H7 (cell line): ENCODE measurements around the gene SBF2. TPM values are rescaled to one million over a fixed set of nuclear protein-coding genes. Genes with fewer than 3 reads are reported as not detected.
"Not testable (repeated sequence)": the region's sequence is repeated elsewhere in the genome, so short reads cannot be mapped to it uniquely, and the experiment has no call there.

Source experiments
- DNase-seq: peaks from one replicate; pipeline ENCODE4 v3.0.0; 2012
- H3K27me3 ChIP-seq: 2 replicates; pipeline ENCODE4 v1.6.0; 2011; ENCODE audit warnings: mild to moderate bottlenecking, low read length; ENCODE audit not compliant: control insufficient read depth, insufficient read depth
- H3K36me3 ChIP-seq: replicated peaks from 2 replicates; pipeline ENCODE4 v1.5.1; 2011; ENCODE audit warnings: low read length; ENCODE audit not compliant: control insufficient read depth, insufficient read depth
- H3K4me3 ChIP-seq: 2 replicates; pipeline ENCODE4 v1.5.1; 2011; ENCODE audit warnings: low read depth, mild to moderate bottlenecking, control low read depth, low read length, moderate library complexity; ENCODE audit not compliant: insufficient read depth
- total RNA-seq: library from RNA; depleted of rRNA; stranded (reverse); fragments of >200 nt; shearing (Covaris generic); gene quantifications from 2 replicates; pipeline ENCODE4 v1.2.3, GENCODE V29; 2014

SBF2 gene
- total RNA-seq, 1 experiment from 2014 or later = 34.5 TPM

DNA sequence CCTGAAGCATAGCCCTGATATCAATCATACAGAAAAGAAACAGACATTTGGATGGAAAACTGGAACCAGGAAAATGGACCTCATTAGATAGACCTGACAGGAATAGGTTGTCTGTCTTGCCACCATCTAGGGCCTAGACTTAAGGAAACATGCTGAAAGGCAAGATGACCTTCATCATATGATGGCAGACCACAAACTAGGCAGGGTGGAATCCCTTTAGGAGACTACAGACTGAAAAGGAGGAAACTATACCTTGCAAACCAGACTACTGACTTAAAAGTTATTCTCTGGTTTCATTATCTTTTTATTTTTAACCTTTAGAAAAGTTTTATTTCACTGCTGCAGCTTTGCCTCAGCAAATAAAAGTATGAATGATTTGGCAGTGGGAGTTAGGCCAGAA, 20.3 kb downstream of the SBF2 start:
- H3K4me3 ChIP-seq = no peak overlapping the region
- H3K27me3 ChIP-seq = no peaks in the 10 kb centered on the region
- no peaks in the 10 kb centered on the region for H3K36me3 ChIP-seq
- no peak for DNase-seq

GRCh38 chr11:10272132-10272531, 21.9 kb downstream of the SBF2 start:
- Histone ChIP-seq H3K27me3 (no peaks in the 10 kb centered on the region), H3K4me3 (no peak overlapping the region), H3K36me3 (no peaks in the 10 kb centered on the region)
- DNase-seq = no peak

DNA sequence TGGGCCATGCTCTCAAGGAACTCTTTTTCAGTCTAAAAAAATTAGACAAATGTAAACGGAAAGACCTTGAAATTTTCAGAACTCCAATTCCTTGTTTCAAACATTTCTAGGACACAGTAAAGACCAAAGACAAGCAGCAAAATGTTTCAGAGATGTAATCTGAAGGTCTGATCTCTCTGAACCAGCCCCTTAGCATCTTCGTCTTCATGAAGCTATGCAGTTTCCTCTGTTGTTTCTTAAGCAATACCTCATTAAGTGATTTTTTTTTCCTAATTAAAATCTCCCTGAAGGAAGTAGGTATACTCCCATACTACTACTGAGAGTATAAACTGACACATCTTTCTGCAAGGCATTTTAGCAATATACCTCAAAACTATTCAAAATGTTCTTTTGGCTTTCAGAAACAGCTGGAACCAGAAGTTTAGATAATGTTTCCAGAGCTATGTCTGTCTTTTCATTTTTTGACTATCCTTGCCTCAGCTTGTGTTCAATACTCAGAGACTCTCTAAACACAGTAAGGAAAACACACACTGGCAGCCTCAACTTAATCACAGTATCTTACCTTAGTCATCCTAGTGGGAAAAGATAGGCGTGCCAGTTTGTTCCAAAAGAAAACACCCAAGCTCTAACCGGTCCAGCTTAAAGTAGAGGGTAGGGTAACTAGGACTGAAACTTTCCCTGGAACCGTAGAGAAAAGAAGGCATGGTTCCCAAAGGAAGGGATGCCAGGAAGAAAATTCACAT, 25.1 kb downstream of the SBF2 start:
- H3K4me3 ChIP-seq = no peak overlapping the region
- H3K36me3 ChIP-seq = no peaks in the 10 kb centered on the region
- no peak for DNase-seq
- no peaks in the 10 kb centered on the region for H3K27me3 ChIP-seq

DNA sequence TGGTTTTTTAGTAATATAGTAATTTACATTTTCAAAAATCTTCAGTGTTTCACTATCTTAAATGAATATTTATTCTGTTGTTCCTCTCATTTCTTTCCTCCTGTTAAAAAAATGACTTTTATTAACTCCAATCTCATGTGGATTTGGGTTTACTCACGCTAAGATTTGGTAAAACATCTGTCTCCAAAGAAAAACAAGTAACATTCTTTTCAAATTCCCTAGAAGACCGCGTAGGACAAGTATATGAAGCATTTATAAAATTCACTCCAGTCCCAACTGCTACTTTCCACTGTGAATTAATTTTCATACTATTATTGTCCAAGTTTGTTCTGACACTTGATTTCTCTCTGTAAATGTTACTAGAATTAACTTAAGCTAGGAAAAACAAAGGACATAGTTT, 26.2 kb downstream of the SBF2 start:
- Histone ChIP-seq H3K36me3 (no peaks in the 10 kb centered on the region), H3K4me3 (no peak overlapping the region), H3K27me3 (no peaks in the 10 kb centered on the region)
- no peak for DNase-seq

DNA sequence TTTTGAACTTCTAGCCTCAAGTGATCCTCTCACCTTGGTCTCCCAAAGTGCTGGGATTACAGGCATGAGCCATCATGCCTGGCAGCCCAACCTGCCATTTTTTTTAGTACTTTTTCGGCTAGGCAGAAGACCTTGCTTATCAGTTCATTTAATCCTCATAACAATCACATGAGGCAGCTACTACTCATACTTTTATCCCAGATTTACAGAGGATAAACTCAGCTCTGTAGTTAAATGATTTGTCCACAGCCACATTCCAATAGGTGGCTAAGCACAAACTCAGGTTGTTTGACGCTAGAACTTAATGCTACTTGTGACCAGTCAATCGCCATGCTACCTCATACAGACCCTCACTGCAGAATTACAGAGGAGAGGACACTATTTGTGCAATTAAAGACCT, 28.1 kb downstream of the SBF2 start:
- no peak for DNase-seq
- no peaks in the 10 kb centered on the region for H3K27me3 ChIP-seq

DNA sequence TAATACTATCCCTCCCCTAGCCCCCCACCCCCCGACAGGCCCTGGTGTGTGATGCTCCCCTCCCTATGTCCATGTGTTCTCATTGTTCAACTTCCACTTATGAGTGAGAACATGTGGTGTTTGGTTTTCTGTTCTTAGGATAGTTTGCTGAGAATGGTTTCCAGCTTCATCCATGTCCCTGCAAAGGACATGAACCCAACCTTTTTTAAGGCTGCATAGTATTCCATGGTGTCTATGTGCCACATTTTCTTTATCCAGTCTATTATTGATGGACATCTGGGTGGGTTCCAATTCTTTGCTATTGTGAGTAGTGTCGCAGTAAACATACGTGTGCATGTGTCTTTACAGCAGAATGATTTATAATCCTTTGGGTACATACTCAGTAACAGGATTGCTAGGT, 29.3 kb downstream of the SBF2 start:
- DNase-seq, H3K27me3 ChIP-seq, H3K4me3 ChIP-seq, H3K36me3 ChIP-seq: not testable (repeated sequence)

More for the DNA sequence above, 28.1 kb downstream of the SBF2 start:
- H3K4me3 ChIP-seq = no peak overlapping the region
- H3K36me3 ChIP-seq = no peaks in the 10 kb centered on the region

DNA sequence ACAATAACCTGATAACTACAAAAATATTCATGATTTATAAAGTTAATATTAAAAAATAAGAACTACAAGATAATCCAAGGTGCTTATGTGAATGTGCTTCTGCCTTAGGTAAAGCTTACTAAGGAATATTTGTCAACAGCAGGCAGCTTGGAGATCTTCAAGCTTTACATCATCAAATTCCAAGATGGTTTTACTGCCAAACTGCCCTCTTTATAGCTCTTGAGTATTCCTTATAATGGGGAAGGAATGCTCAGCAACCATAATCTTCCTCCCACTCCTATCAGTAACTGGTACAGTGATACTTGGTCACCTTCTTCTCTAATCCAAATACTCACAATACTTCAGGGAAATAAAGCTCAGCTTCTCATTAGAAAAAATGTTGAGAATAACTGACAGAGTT, 30.1 kb downstream of the SBF2 start:
- Histone ChIP-seq H3K36me3 (no peaks in the 10 kb centered on the region), H3K27me3 (no peaks in the 10 kb centered on the region), H3K4me3 (no peak overlapping the region)
- no peak for DNase-seq

GRCh38 chr11:10261821-10262220, 32.2 kb downstream of the SBF2 start:
- Histone ChIP-seq H3K36me3 (no peaks in the 10 kb centered on the region), H3K4me3 (no peak overlapping the region), H3K27me3 (no peaks in the 10 kb centered on the region)
- DNase-seq = no peak

GRCh38 chr11:10257478-10257877, 36.5 kb downstream of the SBF2 start:
- no peaks in the 10 kb centered on the region for H3K27me3 ChIP-seq
- no peaks in the 10 kb centered on the region for H3K36me3 ChIP-seq
- no peak for DNase-seq
- H3K4me3 ChIP-seq = no peak overlapping the region

DNA sequence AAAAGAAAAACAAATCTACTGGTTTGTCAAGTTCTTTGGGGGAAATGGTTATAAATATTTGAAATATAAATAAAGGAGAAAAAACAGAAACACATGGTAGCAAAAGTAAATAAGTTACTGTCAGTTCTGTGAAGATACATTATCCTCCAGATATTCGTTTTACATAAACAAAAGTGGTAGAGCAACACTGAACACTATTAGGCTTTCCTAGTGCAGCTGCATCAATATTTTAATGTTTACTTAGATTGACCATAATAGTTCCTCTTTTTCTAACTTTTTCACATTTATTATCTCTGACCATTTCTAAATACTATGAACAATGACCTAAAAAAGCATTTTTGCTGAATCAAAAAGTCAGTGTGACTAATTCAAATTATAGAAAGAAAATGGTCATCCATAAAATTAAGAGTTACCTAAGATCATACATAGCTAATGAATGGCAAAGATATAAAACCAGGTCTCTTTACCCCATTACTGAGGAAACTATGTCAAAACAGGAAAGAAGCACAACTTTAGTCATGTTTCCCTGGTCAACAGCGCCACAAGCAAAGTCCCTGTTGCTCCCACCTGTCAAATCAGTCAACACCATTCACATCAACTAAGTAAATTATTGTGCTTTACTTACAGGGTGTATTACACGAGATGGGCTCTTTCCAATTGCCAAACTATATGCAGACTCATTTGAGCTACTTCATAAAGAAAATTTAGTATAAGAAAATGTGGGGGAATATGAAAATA, 38.5 kb downstream of the SBF2 start:
- H3K27me3 ChIP-seq = no peaks in the 10 kb centered on the region
- H3K36me3 ChIP-seq = no peaks in the 10 kb centered on the region
- H3K4me3 ChIP-seq = no peak overlapping the region
- no peak for DNase-seq

DNA sequence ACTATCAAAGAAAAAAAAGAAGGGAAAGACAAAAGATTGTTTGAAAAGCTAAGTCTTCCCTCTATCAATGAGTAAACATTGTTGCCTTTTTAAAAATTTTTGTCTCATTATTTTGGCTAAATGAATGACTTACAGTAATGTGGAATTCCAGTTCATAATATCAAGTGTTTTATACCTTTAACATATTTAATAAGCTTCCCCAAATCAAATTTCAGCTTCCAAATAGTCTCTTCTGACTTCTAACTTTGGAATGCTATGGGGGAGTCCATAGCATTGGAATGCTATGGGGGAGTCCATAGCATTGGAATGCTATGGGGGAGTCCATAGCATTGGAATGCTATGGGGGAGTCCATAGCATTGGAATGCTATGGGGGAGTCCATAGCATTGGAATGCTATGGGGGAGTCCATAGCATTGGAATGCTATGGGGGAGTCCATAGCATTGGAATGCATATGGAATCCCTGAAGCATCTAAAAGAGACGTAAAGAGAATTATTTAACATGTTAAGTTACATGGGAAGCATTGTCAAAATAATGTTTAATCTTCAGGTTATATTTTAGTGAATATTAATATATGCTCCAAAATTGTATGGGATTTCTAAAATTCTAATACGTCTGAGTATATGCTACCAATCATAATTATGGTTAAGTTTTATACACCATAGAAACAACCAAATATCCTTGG, 44.4 kb downstream of the SBF2 start:
- DNase-seq, H3K36me3 ChIP-seq, H3K4me3 ChIP-seq, H3K27me3 ChIP-seq: not testable (repeated sequence)

DNA sequence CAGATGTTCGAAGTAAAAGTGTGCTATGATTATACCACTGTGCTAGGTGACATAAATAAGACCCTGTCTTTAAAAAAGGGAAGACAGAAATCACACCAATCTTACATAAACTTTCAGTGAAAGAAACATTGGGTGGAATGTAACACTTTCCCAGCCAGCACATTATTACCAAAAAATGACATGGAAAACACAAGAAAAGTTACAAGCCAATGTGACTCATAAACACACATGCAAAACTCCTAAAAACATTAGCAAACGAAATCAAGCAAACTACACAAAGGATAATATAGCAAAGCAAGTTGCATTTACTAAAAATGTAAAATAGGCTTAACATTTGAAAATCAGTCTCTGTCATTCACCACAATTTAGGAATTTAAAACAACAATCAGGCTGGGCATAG, 47.0 kb downstream of the SBF2 start:
- H3K27me3 ChIP-seq = no peaks in the 10 kb centered on the region
- DNase-seq = no peak
- H3K36me3 ChIP-seq = no peaks in the 10 kb centered on the region
- no peak overlapping the region for H3K4me3 ChIP-seq

DNA sequence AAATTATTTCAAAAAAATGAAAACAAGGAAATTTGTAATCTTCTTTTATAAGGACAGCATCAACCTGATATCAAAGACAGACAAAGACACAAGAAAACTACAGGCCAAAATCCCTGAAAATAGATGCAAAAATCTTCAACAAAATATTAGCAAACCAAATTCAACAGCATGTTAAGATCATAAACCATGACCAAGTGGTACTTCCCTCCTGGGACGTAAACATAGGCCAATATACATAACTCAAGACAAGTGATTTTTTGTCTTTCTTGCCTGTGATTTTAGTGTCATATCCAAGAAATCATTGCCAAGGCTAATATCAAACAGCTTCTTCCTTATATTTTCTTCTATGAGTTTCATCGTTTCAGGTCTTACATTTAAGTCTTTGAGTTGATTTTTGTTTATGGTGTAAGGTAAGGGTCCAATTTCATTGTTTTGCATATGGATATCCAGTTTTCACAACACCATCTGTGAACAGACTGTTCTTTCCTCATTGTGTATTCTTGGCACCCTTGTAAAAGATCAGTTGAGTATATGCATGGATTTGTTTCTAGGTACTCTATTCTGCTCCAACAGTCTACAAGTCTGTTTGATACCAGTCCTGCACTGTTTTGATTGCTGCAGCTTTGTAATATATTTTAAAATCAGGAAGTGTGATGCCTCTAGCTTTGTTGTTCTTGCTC, 50.0 kb downstream of the SBF2 start:
- Histone ChIP-seq H3K4me3 (no peak overlapping the region), H3K27me3 (no peaks in the 10 kb centered on the region), H3K36me3 (no peaks in the 10 kb centered on the region)
- DNase-seq = no peak

- Histone ChIP-seq H3K4me3 (no peak overlapping the region), H3K27me3 (no peaks in the 10 kb centered on the region)
- DNase-seq = no peak
Observed at GRCh38 chr11:10236840-10237239, 57.2 kb downstream of the SBF2 start.

More at GRCh38 chr11:10236840-10237239, 57.2 kb downstream of the SBF2 start:
- H3K36me3 ChIP-seq = no peaks in the 10 kb centered on the region
